Dendritic cell treated with granulocyte-macrophage colony-stimulating factor and Interleukin-4, amounts not matched to agents 40 ng/mL and 50 ng/mL, for 4 days (primary cell): Measurements from ENCODE around the gene AIPL1.

Experiments used
- H3K27ac Mint-ChIP-seq: one replicate; pipeline ENCODE4 v1.8.0; 2022; ENCODE audit warnings: mild to moderate bottlenecking, mixed read lengths
- H3K27me3 Mint-ChIP-seq: one replicate; pipeline ENCODE4 v1.8.0; 2022; ENCODE audit warnings: mild to moderate bottlenecking, mixed read lengths
- H3K36me3 Mint-ChIP-seq: one replicate; pipeline ENCODE4 v1.8.0; 2022; ENCODE audit warnings: low read depth, mixed read lengths
- H3K4me1 Mint-ChIP-seq: one replicate; pipeline ENCODE4 v1.8.0; 2022; ENCODE audit warnings: low read depth, mixed read lengths
- H3K4me3 Mint-ChIP-seq: one replicate; pipeline ENCODE4 v1.8.0; 2022; ENCODE audit warnings: mild to moderate bottlenecking, moderate library complexity, mixed read lengths
- H3K9me3 Mint-ChIP-seq: one replicate; pipeline ENCODE4 v1.8.0; 2022; ENCODE audit warnings: mixed read lengths
- intact Hi-C: fragments of 100-400 bp; cut with micrococcal nuclease; formaldehyde crosslinking; loops from one replicate; pipeline ENCODE4 v1.15.0; 2022

AIPL1 gene

DNA sequence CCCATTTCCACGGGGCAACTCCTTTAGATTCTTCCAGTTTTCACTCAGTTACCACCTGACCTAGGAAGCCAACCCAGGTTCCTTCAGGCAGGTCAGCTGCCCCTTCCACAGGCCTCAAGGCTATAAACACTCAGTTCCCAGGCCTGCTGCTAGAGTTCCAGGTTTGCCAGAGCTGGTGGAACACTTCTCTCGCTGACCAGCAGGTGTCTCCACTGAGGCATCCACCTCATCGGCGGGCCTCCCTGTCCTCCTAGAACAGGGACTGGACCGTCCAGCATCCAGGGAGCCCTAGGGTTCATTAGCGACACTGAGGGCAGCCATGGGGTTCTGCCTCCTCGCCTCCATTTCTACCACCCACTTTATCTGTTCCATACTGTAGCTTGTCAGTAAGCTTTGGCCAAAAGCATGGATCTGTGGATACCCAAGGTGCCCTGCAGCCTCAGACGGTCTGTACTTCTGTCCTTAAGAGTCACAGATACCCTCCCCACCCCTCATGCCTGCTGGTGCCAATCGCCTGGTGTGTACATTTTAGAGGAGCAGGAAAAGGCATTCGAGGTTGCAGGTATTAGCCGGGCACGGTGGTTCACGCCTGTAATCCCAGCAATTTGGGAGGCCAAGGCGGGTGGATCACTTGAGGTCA lies 38.3 kb upstream of the AIPL1 start:
- H3K36me3 Mint-ChIP-seq = no peaks in the 10 kb centered on the region
- peaks cover 5% of the 10 kb centered on the region for H3K4me1 Mint-ChIP-seq
- intact Hi-C loops = loop anchor here (1.0 kb wide), 1 partner anchor 175 kb away; no protein-coding TSS in a partner anchor
- H3K9me3 Mint-ChIP-seq = no peaks in the 10 kb centered on the region
- peaks cover 25% of the 10 kb centered on the region for H3K27me3 Mint-ChIP-seq
- no peak overlapping the region for H3K4me3 Mint-ChIP-seq
- no peak overlapping the region for H3K27ac Mint-ChIP-seq

- Mint-ChIP-seq H3K27ac (no peak overlapping the region), H3K27me3 (peaks cover 29% of the 10 kb centered on the region), H3K4me3 (no peak overlapping the region), H3K36me3 (no peaks in the 10 kb centered on the region), H3K4me1 (peaks cover 5% of the 10 kb centered on the region), H3K9me3 (no peaks in the 10 kb centered on the region)
- intact Hi-C loops = no loop called here
Measured at GRCh38 chr17:6472517-6472916, 37.6 kb upstream of the AIPL1 start.

- peaks cover 27% of the 10 kb centered on the region for H3K27me3 Mint-ChIP-seq
- no peaks in the 10 kb centered on the region for H3K36me3 Mint-ChIP-seq
- intact Hi-C loops = no loop called here
- no peak overlapping the region for H3K27ac Mint-ChIP-seq
- H3K4me3 Mint-ChIP-seq = no peak overlapping the region
- no peaks in the 10 kb centered on the region for H3K9me3 Mint-ChIP-seq
- peaks cover 5% of the 10 kb centered on the region for H3K4me1 Mint-ChIP-seq
Measured at GRCh38 chr17:6471531-6472465, 36.9 kb upstream of the AIPL1 start.

- Mint-ChIP-seq H3K27ac (no peak overlapping the region), H3K4me1 (peaks cover 5% of the 10 kb centered on the region), H3K4me3 (no peak overlapping the region), H3K9me3 (no peaks in the 10 kb centered on the region), H3K36me3 (no peaks in the 10 kb centered on the region), H3K27me3 (peaks cover 30% of the 10 kb centered on the region)
- intact Hi-C loops = no loop called here
Measured at GRCh38 chr17:6470751-6471521, 36.0 kb upstream of the AIPL1 start.

DNA sequence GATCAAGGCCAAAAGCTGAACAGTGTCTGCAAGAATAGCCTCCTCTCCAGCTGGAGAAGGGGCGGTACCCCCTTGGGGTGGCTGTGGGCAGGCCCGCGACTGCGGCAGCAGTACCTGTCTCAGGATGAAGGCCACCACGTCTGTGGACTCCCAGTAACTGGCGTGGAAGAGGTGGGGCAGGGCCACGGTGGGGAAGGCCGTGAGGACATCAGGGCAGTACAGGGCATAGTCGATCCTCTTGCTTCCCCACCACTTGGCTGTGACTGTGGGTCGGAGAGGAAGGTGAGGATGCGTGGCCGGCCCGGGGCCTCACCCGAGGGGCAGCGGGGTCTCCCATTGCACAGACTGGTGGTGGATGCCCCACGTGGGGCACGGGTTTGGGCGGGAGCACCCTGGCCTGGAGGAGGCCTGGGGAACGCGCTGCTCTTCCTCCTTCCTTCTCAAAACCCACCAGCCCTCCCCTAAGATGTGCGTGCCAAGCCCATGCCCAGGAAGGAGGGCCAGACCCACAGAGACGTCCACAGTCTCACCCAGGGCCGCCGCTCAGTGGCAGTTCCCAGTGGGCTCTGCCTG lies 35.3 kb upstream of the AIPL1 start:
- Mint-ChIP-seq H3K4me1 (peaks cover 5% of the 10 kb centered on the region), H3K27me3 (peaks cover 35% of the 10 kb centered on the region), H3K27ac (no peak overlapping the region), H3K9me3 (no peaks in the 10 kb centered on the region), H3K4me3 (no peak overlapping the region), H3K36me3 (no peaks in the 10 kb centered on the region)
- intact Hi-C loops = no loop called here

- H3K4me1 Mint-ChIP-seq = peaks cover 5% of the 10 kb centered on the region
- H3K9me3 Mint-ChIP-seq = no peaks in the 10 kb centered on the region
- no peak overlapping the region for H3K27ac Mint-ChIP-seq
- H3K4me3 Mint-ChIP-seq = no peak overlapping the region
- H3K36me3 Mint-ChIP-seq = no peaks in the 10 kb centered on the region
- intact Hi-C loops = no loop called here
- H3K27me3 Mint-ChIP-seq = peaks cover 27% of the 10 kb centered on the region
Measured at GRCh38 chr17:6468051-6468790, 33.3 kb upstream of the AIPL1 start.

GRCh38 chr17:6467567-6467966 lies 32.6 kb upstream of the AIPL1 start:
- H3K4me1 Mint-ChIP-seq = no peaks in the 10 kb centered on the region
- no peak overlapping the region for H3K27ac Mint-ChIP-seq
- H3K9me3 Mint-ChIP-seq = no peaks in the 10 kb centered on the region
- intact Hi-C loops = no loop called here
- H3K27me3 Mint-ChIP-seq = peaks cover 27% of the 10 kb centered on the region
- H3K36me3 Mint-ChIP-seq = no peaks in the 10 kb centered on the region
- no peak overlapping the region for H3K4me3 Mint-ChIP-seq

DNA sequence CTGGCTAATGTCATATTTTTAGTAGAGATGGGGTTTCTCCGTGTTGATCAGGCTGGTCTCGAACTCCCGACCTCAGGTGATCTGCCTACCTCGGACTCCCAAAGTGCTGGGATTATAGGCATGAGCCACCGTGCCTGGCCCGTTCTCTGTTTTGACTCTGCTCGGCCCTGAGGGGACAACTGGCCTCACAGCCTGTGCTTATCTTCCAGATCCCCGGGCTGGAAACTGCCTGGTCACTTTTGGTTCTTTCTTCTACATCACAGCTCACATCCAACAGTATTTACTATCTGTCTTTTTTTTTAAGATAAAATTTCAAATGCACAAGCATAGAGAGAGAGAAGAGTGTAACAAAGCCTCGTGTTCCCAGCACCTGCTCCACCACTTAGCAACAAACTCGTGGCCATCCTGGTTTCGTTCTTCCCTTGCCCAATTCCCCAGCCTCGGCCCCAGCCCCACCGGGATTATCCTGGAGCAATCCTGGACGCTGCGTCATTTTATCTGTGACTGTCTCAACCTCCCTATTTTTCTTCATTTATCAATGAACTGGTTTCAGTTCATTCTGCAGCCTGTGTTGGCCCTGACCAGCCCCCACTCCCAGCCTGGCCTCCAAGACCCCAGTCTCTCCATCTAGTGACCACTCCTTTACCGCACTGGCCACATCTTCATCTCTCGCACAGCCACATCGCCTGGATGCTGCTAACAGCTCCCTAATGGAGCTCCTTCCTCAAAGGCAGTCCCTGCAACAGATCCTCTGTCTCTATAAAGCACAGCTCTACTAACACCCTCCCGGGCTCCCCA lies 30.5 kb upstream of the AIPL1 start:
- intact Hi-C loops = no loop called here
- H3K9me3 Mint-ChIP-seq = no peaks in the 10 kb centered on the region
- no peak overlapping the region for H3K27ac Mint-ChIP-seq
- H3K36me3 Mint-ChIP-seq = no peaks in the 10 kb centered on the region
- peaks cover 31% of the 10 kb centered on the region for H3K27me3 Mint-ChIP-seq
- H3K4me1 Mint-ChIP-seq = no peaks in the 10 kb centered on the region
- no peak overlapping the region for H3K4me3 Mint-ChIP-seq

DNA sequence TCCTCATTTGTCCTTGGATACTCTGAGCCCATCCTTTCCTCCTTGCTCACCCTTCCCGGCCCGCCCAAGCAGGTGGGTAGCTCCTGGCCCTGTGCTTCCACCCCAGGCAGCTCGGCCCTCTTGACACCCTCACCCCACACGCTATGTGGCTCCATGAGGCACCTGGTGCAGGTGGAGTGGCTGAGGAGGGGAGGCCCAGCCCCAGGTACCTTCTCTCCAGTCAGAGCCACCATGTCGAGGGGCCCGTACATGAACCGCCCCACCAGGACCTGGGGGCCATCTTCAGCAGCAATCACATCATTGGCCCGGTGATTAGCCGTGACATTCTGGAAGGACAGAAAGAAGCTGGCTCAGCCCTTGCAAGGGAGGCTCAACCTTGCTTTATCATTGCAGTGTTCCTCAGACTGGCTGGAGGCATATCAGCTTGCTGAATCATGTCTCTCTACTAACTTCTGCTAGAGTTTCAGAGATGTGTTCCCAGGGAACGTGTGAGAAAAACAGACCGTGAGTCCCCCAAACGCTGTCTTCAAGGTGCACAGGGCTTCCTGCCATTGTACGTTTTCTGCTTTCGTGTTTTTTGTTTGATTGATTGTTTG lies 29.6 kb upstream of the AIPL1 start:
- Mint-ChIP-seq H3K4me1 (no peaks in the 10 kb centered on the region), H3K27ac (no peak overlapping the region)

DNA sequence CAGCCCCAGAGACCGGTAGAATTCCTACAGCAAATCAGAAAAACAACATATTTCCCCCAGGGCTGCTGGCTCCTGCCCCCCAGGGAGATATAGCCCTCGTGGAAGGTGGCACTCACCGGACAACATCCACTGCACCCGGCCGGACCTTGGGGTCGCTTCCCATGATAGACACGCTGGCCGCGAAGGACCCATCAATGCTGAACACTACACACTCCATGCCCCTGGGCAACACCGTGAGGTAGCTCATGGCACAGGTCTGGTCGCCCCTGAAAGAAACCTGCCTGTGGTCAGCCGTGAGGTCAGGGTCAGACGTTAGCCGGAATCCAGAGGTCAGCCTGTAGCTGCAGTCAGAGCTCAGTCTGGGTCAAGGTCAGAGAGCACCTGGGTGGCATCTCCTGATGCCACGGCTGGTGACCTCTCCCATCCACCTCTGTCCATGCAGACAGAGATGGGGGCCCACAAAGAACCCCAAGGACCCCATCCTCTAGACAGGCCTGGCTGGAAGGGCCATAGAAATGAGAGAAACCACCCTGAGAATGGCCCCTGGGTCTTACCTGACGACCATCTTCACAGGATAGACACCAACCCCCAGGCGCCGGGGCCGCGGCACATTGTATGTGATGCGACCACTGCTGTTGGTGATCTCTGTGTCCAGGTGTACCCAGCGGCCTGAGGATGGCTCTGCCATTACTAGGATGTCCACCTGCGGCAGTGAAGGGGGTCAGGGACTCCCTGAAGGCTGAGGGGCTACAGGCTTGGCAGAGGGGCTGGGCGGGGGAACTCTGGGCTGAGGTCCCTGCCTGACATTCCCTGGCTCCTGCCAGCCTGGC lies 28.9 kb upstream of the AIPL1 start:
- Mint-ChIP-seq H3K27me3 (peaks cover 23% of the 10 kb centered on the region), H3K36me3 (no peaks in the 10 kb centered on the region), H3K27ac (no peak overlapping the region), H3K4me1 (no peaks in the 10 kb centered on the region), H3K9me3 (no peaks in the 10 kb centered on the region), H3K4me3 (no peak overlapping the region)
- intact Hi-C loops = no loop called here

More for the DNA sequence above, 29.6 kb upstream of the AIPL1 start:
- H3K27me3 Mint-ChIP-seq = peaks cover 30% of the 10 kb centered on the region
- H3K4me3 Mint-ChIP-seq = no peak overlapping the region
- intact Hi-C loops = no loop called here
- no peaks in the 10 kb centered on the region for H3K9me3 Mint-ChIP-seq
- no peaks in the 10 kb centered on the region for H3K36me3 Mint-ChIP-seq

- Mint-ChIP-seq H3K36me3 (no peaks in the 10 kb centered on the region), H3K9me3 (no peaks in the 10 kb centered on the region), H3K4me1 (no peaks in the 10 kb centered on the region), H3K27me3 (peaks cover 16% of the 10 kb centered on the region), H3K4me3 (no peak overlapping the region), H3K27ac (no peak overlapping the region)
- intact Hi-C loops = no loop called here
Measured at GRCh38 chr17:6462692-6463091, 27.8 kb upstream of the AIPL1 start.
